Esophagus muscularis mucosa (tissue), 4 donors: Measurements from ENCODE around the gene GTF3C4. TPM values are rescaled to one million over a fixed set of nuclear protein-coding genes. Genes with fewer than 3 reads are reported as not detected.

ENCODE experiments used
- DNase-seq: peaks from one replicate; pipeline ENCODE4 v3.0.0-alpha.2; 2017; ENCODE audit errors: extremely low spot score
- H3K27ac ChIP-seq, 4 donors: fragments of 200-600 bp; sonication (generic); replicated peaks in 1 of 4; 1 replicate in 3 of 4; 2 replicates in 1 of 4; pipeline ENCODE4 v1.5.1; 2016 to 2019; ENCODE audit warnings: mild to moderate bottlenecking in 1 of 4
- H3K27me3 ChIP-seq, 4 donors: fragments of 200-600 bp; sonication (generic); one replicate each; pipeline versions ENCODE4 v1.5.1 to v1.6.0; 2016 to 2019
- H3K36me3 ChIP-seq, 4 donors: fragments of 200-600 bp; sonication (generic); one replicate each; pipeline ENCODE4 v1.5.1; 2016 to 2019
- H3K4me1 ChIP-seq, 4 donors: fragments of 200-600 bp; sonication (generic); one replicate each; pipeline ENCODE4 v1.5.1; 2016 to 2019
- H3K4me3 ChIP-seq, 4 donors: fragments of 200-600 bp; sonication (generic); 1 replicate in 2 of 4; 2 replicates in 2 of 4; pipeline ENCODE4 v1.5.1; 2016 to 2019; ENCODE audit warnings: mild to moderate bottlenecking in 4 of 4, moderate library complexity in 1 of 4
- H3K9me3 ChIP-seq, 4 donors: fragments of 200-600 bp; sonication (generic); 1 replicate in 3 of 4; 2 replicates in 1 of 4; pipeline ENCODE4 v1.5.1; 2016 to 2019
- CTCF ChIP-seq, 3 experiments: fragments of 200-600 bp in 2 of 3; fragments of 450-650 bp in 1 of 3; sonication (generic) in 2 of 3; IDR thresholded peaks; one replicate each; pipeline ENCODE4 v1.5.1; 2017 to 2019; ENCODE audit warnings: antibody characterized with exemption in 3 of 3, mild to moderate bottlenecking in 2 of 3, moderate library complexity in 1 of 3
- EP300 ChIP-seq: sonication (generic); formaldehyde crosslinking; IDR thresholded peaks from one replicate; pipeline ENCODE4 v1.6.1; 2017; ENCODE audit warnings: antibody characterized with exemption
- POLR2A ChIP-seq: fragments of 450-650 bp; IDR thresholded peaks from one replicate; pipeline ENCODE4 v1.6.1; 2017; ENCODE audit warnings: antibody characterized with exemption, moderate library complexity, mild to moderate bottlenecking, low read depth
- POLR2AphosphoS5 ChIP-seq, 2 donors: sonication (generic); formaldehyde crosslinking; IDR thresholded peaks; one replicate each; pipeline ENCODE4 v1.6.1; 2017; ENCODE audit warnings: antibody characterized with exemption in 2 of 2
- WGBS: methylation state at CpG from one replicate; pipeline ENCODE4 v1.1.5; 2018; 5-methylcytosine and 5-hydroxymethylcytosine counted together
- intact Hi-C: fragments of 100-400 bp; cut with DNase I; formaldehyde crosslinking; loops from one replicate; pipeline ENCODE4 v1.15.1; 2023
- total RNA-seq, 4 donors: library from RNA; depleted of rRNA; stranded (reverse); fragments of >200 nt; gene quantifications; one replicate each; pipeline versions ENCODE4 v1.1.0 to v1.2.1, GENCODE V29; 2016

Gene GTF3C4
- total RNA-seq, 4 donors from 2014 or later, result 10.4 to 15.3 (median 12.3) TPM

DNA sequence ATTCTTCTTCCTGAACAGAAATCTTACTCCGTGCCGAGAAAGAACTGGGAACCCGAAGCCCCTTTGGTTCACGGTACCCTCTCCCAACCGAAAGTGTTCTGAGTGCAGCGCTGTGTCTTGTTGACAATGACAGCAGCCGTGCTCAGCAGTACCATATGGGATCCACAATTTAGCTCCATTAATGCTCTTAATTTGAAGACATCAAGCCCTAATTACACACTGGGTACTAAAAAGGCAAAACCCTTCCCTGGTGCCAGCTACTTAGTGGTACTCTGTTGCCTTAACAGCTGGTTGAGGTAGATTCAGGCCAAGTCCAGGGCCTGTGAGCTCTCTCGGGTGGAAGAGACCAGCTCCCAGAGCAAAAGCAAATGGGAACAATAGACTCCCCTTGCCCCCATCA, 25.0 kb upstream of the GTF3C4 start:
- no peak for DNase-seq
- no peaks in the 10 kb centered on the region for H3K9me3 ChIP-seq
- TF ChIP-seq EP300 (no peak), POLR2A (no peak), POLR2AphosphoS5 (IDR thresholded peaks at IDR 0.05) (no peak), CTCF (IDR thresholded peaks at IDR 0.05) (no peak)
- H3K36me3 ChIP-seq, result peaks cover 66 to 99% (median 94%) of the 10 kb centered on the region in 4 donors
- H3K27ac ChIP-seq, result no peak overlapping the region
- H3K4me1 ChIP-seq, result no peaks in the 10 kb centered on the region
- 97% methylated on average over 8 of the region's 8 CpGs for WGBS
- intact Hi-C loops, result no loop called here
- no peaks in the 10 kb centered on the region for H3K27me3 ChIP-seq
- no peak overlapping the region for H3K4me3 ChIP-seq

DNA sequence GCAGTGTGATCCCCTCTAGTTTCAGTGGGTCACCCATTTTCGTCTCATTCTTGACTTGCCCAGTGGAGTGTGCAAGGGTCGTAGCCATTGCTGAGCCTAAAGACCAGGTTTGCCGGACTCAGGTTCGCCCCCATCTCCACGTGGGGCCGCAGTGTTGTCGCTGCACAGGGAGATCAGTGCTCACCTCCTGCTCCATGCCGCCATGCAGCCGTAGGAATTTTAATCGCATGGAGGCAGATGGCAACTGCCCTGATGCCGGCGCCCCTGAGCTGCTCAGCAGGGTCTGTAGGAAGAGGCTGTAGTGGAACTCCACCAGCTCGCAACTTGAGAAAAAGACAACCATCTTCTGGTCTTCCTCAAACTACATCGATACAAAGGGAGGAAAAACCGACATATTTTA, 24.6 kb upstream of the GTF3C4 start:
- intact Hi-C loops, result no loop called here
- DNase-seq, result no peak
- peaks cover 62 to 99% (median 94%) of the 10 kb centered on the region in 4 donors for H3K36me3 ChIP-seq
- H3K4me3 ChIP-seq, result no peak overlapping the region
- no peaks in the 10 kb centered on the region for H3K9me3 ChIP-seq
- H3K4me1 ChIP-seq, result no peaks in the 10 kb centered on the region
- WGBS, result 96% methylated on average over 13 of the region's 15 CpGs
- H3K27me3 ChIP-seq, result no peaks in the 10 kb centered on the region
- no peak overlapping the region for H3K27ac ChIP-seq
- TF ChIP-seq POLR2A (no peak), EP300 (no peak), CTCF (IDR thresholded peaks at IDR 0.05) (no peak), POLR2AphosphoS5 (IDR thresholded peaks at IDR 0.05) (no peak)

GRCh38 chr9:132646726-132647125, 23.5 kb upstream of the GTF3C4 start:
- intact Hi-C loops, result no loop called here
- Histone ChIP-seq H3K4me3 (no peak overlapping the region), H3K4me1 (no peaks in the 10 kb centered on the region), H3K9me3 (no peaks in the 10 kb centered on the region), H3K27me3 (no peaks in the 10 kb centered on the region), H3K36me3 (peaks cover 52 to 99% (median 86%) of the 10 kb centered on the region in 4 donors), H3K27ac (no peak overlapping the region)
- WGBS, result 91% methylated on average over 7 of the region's 7 CpGs
- no peak for TF ChIP-seq CTCF (IDR thresholded peaks at IDR 0.05)
- no peak for TF ChIP-seq POLR2A
- TF ChIP-seq POLR2AphosphoS5 (IDR thresholded peaks at IDR 0.05), result no peak
- TF ChIP-seq EP300, result no peak
- no peak for DNase-seq

- intact Hi-C loops, result no loop called here
- WGBS, result 93% methylated on average over 4 of the region's 4 CpGs
- peaks cover 51 to 99% (median 85%) of the 10 kb centered on the region in 4 donors for H3K36me3 ChIP-seq
Measured at GRCh38 chr9:132647355-132647754, 22.9 kb upstream of the GTF3C4 start.

More at GRCh38 chr9:132647355-132647754, 22.9 kb upstream of the GTF3C4 start:
- Histone ChIP-seq H3K9me3 (no peaks in the 10 kb centered on the region), H3K4me1 (no peaks in the 10 kb centered on the region), H3K27me3 (no peaks in the 10 kb centered on the region), H3K4me3 (no peak overlapping the region), H3K27ac (no peak overlapping the region)
- TF ChIP-seq POLR2A, result no peak
- TF ChIP-seq EP300, result no peak
- TF ChIP-seq CTCF (IDR thresholded peaks at IDR 0.05), result no peak
- TF ChIP-seq POLR2AphosphoS5 (IDR thresholded peaks at IDR 0.05), result no peak
- DNase-seq, result no peak
